NCI-H2227 (cell line): ENCODE results near the gene ASXL1.
"Not testable (repeated sequence)": the region's sequence is repeated elsewhere in the genome, so short reads cannot be mapped to it uniquely, and the experiment has no call there.

ENCODE experiments used
- DNase-seq: peaks from one replicate; lab custom pipeline; 2025; ENCODE audit not compliant: unreplicated experiment; lab: John Stamatoyannopoulos, UW

The ASXL1 gene

DNA sequence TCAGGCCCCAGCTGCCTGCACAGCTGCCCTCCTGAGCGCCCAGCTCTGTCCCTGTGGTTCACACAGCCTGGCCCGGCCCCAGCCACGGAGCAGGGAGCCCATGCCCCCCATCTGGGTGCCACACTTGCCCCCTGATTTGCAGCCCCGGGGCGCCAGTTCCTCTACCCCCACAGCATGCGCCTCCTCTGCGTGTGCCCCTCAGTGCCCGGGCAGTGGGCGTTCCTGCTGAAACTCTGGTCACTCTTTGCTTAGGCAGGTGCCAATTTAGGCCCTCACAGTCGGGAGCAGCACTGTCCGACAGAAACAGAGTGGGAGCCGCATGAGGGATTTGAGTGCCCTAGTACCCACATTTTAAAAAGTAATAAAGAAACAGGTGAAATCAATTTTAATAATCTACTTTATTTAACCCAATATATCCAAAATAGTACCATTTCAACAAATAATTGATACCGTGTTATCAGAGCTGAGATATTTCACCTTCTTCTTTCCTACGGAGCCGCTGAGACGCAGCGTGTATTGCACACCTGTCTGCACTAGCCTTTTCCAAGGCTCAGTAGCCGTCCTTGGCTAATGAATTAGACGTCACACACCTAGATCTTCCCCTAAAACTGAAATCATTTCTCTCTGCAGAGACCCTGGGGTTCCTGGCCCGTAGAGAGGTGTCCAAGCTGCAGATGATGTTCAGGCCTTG lies 106.4 kb downstream of the ASXL1 start:
- DNase-seq = no peak

DNA sequence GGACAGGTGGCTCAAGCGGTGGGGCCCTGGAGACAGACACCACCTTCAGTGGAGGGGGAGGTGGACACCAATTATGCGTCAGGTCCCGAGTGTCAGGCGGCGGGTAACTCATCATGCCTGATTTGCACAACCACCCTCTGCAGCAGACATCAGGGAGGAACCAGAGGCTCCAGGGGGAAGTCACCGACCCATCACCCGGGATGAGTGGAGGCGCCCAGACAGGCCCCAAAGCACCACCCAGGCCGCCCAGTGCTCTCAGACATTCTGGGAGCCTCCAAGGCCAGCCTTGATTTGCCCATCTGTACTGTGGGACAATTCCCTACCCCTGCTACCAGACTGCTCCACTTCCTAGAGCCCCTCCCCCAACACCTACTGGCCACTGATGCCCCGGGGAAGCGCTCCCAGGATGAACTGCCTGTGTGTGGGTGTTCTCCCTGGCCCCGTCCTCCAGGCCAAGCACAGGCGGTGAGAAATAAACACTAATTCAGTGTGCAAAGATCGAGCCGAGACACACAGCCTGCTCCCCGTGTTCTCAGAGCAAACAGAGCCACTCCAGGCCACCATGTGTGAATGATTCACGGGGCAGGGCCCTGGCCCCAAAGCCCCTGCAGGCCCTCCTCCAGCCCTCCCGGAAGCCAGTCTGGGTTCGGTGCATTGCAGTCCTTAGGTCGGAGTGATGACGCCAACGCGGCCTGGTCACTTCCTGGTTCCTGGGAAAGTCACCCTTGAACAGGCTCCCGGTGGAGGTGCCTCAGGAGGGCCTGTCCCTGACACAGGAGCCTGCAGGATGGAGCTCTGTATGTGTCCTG lies 107.2 kb downstream of the ASXL1 start:
- no peak for DNase-seq

DNA sequence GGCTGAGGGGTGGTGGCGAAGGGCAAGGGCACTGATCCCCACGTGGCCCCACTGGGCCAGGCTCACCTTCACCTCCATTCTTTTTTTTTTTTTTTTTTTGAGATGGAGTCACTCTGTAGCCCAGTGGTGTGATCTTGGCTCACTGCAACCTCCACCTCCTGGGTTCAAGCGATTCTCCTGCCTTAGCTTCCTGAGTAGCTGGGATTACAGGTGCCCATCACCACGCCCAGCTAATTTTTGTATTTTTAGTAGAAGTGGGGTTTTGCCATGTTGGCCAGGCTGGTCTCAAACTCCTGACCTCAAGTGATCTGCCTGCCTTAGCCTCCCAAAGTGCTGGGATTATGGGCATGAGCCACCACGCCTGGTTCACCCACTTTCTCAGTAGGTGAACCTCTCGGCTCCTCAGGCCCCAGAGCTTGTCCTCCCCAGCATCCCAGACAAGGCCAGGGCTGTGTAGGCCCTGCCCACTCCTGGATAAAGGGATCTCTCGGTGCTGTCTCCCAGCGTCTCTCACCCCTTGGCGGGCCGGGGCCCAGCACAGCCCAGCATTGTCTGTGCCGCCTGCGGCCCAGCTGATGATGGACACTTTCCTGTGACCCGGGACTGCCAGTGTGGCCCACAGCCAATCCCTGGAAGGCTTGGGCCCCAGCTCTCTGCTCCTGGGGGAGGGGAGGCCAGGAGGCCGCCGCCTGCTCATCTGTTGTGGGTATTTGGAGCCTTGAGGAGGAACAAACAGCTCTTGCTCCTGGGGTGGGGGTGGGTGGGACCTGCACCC lies 108.0 kb downstream of the ASXL1 start:
- DNase-seq = not testable (repeated sequence)

DNA sequence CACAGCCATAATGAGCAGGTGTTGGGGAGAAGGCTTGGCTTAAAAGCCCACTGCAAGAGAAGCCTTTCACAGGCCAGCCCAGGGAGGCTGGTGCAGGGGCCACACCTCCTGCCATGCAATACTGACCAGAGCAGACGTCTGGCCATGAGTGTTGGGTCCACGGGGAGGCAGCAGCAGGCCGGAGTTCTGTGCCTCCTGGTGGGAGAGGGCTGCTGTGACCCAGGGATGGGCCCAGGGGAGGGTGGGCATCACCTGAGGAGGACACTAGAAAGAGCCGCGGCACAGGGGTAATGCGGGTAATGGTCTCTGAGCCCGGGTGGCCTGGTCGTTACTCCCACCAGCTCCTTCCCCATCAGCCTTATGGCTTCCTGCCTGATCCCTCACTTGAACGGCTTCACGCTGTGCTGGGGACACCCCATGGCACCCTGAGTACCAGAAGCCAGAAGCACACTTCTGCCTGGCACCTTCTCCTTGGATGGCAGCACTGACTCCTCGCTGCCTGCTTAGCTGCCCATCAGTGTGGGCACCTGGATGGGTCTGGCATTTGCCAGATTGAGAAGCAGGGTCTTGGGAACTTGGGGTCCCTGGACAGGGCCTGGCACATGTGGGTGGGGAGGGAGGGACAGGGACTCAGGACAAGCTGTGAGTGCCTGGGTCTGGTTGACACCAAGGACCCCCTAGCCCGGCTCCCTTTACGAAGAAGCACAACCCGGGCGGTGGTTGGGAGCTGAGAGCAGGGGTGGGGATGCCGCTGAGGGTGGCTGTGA lies 108.8 kb downstream of the ASXL1 start:
- DNase-seq = no peak

DNA sequence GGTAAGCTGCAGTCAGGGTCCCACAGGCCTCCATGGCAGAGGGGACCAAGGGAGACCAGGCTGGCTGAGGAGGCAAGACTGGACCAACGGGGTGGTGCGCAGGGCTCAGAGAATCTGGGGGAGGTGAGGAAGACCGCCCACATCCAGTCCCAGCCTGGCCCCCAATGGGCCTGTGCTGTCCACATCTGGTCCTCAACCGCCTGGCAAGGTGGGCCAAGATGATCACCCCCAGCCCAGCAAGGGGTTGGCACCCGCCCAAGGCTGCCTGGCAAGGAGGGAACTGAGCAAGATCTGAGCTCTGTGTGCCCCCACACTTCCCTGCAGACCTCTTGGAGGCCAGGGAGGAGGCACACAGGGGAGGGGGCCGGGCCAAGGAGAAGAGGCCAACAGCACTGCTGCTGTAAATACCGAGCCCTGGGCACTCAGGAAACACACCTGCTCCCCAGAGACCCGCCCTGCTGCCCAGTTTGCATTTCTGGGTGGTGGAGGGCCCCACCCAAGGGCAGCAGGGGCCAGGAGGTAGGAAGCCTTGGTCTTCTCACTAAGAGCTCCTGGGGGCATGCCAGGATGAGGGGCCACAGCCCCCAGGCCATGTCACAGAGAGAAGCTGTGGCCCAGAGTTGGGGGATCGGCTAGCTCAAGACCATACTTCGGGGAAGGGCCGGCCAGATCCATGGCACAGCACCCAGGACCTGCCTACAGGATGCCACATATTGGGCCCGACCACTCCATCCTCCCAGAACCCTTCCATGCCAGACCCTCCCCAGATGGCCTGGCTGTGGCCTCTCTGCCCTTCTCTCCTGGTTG lies 109.6 kb downstream of the ASXL1 start:
- DNase-seq = no peak

DNA sequence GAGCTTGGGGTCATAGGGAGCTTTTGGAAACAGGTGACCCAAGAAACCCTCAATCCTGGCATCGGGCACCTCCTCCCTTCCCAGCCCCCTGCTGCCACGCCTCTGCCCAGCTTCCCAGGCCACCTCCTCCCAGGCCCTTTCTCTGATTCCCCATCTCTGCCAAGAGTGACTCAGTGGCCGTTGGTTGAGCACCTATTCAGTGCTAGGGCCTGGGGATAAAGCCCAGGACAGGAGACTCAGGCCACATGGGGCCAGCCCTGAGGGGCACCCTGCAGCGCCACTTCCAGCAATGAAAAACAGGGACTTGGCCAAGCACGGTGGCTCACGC lies 110.1 kb downstream of the ASXL1 start:
- DNase-seq = no peak

DNA sequence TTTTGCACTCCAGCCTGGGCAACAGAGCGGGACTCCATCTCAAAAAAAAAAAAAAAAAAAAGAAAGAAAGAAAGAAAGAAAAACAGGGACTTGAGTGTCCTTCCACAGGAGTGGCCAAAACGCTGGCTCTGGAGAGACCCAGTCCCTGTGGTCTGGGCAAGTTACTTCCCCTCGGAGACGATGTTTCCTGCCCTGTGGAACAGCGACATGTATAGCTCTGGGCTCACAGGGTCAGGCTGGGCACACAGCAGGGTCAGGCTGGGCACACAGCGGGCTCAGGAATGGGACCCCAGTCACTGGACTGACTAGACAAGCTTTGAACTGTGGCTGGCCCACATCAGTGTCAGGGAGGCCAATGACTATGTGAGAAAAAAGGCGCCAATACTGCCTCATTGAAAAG lies 110.7 kb downstream of the ASXL1 start:
- no peak for DNase-seq

DNA sequence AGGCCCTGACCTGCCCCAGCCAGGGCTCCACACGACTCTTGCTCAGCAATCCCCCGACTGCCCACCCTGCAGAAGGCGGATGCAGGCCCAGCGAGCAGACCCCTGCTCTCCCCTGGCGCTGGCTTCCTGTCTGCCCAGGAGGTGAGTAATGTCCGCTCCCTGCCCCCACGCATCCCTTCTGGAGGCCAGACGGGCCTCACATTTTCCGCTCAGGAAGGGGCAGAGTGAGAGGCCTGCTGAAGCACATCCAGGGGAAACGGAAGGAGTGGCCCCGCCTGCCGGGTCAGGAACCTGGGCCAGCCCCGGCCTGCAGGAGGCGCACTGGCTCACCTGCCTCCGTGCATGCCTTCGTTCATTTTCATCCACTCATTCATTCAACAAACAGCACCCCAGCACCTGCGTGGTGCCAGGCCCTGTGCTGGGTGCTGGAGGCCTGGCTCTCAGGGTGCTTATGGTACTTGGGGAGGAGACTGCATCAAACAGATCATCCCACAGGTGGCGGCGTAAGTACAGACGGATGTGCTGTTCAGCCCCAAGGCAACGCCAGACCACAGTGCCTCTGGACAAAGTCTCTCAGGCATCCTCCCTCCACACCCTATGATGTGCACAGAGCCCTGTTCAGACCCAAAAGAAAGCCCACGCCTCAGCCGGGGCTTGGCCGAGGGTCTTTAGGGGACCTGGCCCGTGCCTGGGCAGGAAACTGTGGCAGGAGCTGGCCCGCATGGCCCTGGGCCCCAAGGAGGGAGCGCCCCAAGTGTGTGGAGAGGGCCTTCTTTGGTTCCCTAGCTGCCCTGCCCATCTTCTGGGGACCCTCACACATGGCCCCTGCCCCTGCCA lies 112.1 kb downstream of the ASXL1 start:
- peak; percentile 25 for DNase-seq

DNA sequence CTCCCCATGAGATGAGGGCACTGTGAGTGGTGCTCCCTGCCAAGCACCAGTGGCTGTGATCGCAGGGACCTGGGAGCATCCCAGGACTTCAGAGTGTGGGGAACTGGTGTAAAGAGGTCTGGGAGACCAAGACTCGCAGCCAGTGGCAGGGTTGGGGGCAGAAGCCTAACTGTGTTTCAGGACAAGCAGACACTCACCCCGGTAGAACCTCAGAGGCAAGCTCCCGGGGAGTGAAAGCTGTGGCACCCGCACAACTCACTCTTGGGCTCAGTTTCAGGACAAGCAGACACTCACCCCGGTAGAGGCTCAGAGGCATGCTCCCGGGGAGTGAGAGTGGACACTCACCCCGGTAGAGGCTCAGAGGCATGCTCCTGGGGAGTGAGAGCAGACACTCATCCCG lies 112.8 kb downstream of the ASXL1 start:
- DNase-seq = no peak

DNA sequence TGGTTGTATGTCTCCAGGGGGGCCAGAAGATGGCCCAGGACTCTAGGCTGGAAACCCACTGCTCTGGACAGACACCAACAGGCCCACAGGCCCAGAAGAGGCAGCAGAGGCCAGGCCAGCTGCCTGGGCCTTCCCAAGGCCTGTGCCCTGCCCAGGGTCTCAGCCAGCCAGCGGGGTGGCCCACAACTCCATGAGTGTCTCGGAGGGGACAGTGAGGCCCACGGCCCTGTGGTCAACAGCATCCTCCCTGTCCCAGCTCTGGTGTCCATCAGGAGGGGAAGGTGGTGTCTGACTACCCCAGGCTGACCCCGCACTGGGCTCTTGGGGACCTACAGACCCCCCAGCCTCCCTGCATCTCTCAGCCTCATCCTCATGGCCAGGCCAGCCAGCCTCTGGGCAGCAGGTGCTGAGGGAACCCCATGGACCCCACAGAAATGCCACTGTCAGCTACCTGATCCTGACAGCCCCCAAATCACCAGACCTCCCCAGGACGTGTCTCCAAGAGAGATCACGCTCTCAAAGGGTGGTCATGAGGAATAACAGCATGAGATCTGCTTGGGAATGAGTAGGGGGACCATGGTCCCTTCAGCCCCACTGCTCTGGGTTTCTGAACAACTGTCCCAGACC lies 114.6 kb downstream of the ASXL1 start:
- no peak for DNase-seq

DNA sequence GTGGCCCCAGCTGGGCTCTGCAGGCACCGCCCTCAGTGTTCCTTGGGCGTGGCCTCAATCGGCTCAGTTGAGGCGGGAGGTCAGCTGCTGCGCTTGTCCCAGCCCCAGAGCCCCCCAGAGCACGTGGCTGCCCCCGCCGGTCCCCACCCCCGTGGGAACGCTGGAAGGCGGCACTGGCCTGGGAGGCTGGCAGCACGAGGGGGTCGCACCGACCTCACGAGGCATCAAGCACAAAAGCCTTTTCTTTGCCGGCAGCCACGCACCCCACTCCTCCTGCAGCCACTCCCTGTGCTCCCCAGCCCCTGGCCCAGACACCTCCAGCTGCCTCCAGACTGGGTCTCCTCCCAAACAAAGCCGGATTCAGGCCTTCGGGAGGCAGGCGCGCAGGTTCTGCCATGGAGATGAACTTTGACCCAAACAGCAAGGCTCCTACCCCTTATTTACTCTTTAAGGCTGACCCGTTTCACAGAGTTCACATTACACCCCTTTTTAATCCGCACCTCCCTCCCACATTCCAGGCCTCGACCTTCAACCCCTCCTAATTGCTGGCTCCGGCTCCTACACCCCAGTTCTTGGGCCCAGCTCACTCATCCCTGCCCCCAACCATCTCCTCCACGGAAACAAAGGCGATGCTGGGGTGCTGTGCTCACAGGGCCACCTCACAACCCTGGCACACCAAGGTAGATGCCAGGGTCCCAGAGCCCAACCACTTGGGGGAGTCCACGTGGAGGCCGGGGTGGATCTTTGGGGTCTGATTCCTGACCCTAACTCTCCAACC lies 115.3 kb downstream of the ASXL1 start:
- DNase-seq = no peak

DNA sequence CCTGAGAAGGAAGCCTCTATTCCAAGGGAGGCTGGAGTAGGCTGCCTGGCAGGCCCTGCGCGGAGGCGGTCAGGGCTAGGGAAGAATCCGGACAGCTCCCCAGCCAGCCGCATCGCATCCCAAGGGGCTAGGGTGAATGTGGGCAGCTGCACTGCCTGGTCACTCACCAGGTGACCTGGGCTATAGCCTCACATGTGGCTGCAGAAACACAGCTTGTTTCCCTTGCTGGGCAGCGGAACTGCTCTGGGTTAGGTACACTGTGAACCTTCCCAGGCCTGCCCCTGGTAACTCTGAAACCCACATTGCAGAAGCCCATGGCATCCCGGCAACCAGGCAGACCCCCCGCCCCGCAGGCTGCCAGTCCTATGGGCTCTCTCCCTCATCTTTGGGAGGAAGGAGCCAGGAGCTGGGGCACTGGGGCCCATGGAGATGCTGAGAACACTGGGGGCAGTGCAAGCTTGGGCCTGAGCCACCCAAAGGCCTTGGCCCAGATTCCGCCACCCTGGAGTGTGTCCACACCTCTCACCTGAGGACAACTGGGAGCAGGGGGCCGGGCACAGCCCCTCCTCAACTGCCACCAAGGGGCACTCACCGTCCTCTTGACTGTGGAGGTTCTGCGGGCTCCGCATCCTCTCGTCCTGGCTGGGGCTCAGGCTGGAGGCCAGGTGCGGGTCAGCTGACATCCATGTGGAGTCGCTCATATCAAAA lies 116.0 kb downstream of the ASXL1 start:
- no peak for DNase-seq

DNA sequence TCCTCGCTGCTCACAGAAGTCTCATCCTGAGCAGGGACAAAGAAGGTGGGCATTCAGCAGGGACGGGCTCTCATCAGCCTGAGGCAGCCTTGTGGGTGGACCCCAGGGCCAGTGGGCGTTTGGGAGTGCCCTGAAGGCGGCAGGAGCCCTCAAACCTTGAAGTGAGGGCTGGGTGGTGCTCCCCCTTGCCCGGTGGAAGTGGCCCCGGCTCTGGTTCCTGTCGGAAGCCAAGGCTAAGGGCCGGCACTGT lies 116.5 kb downstream of the ASXL1 start:
- DNase-seq = no peak

DNA sequence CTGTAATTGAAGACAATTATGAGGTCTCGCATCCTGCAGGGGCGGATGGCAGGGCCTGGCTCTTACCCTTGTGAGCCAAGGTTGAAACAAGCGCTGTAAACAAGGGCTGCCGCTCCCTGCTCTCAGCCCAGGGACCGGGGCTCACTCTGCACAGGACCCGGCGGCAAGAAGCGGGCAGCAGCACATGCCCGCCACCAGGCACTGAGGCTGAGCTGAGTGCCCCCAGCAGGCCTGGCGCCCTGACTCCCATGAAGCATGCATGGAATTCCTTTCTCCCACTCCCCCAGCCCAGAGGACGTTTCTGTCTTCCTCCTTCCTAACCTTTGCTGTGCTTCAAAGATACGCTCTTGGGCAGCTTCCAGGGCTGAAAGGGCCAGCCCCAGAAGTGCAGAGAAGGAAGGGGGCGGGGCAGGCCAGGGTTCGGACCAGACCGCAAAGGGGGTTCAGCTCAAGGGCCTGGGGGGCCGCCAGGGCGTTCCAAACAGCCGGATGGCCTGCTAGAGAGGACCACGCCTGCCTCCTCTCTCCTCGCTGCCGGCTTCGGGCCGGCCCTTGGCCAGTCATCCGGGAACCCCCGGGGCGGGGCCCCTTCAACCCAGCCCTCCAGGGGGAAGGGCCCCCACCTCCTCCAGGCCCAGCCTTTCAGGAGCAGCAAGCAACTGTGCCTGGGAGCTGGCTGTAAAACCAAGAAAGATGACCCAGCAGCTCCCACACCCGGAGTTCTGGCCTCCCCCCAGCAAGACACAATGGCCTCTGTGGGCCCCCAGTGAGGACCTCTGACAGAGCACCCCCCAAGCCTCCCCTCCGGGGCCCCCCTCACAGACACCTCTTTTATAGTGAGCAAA lies 117.1 kb downstream of the ASXL1 start:
- DNase-seq = peak; percentile 59

DNA sequence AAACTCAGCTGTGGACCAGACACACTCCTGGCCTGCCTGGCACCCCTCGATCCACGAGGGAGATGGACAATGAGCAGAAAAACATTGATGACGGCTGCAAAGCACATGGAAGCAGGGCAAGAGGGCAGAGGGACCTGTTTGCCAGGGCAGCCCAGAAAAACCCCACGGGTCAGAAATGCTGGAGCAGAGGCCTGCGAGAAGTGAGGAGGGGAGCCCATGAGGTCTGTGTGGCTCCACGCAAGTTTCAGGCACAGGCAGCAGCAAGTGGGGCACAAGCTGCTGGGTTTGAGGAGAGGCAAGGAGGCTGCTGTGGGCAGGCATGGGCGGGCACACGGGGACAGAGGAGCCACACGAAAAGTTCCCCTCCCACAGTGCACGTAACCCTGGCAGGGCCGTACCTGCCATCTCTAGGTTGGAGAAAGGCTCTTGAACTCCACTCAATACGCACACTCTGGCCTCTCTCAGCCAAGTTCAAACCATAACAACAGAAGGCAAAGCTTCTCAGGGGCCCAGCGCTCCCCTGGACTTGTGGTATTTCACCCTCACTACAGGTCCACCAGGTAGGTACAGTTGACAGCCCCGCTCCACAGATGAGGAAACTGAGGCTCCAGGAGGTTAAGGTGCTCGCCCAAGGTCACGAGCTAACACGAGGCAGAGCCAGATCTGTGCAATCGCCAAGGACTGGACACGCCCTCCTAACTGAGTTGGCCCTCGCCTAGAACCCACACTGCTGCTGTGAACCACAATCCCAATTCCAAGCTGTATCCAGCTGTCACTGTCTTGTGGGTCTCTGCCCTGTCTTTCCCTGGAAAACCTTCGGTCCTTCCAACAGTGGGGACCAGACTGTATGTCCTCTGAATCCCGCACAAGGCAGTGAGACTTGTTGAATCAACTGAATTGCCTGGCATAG lies 118.8 kb downstream of the ASXL1 start:
- no peak for DNase-seq
